ENCODE measurements around the gene KIAA1614. TPM values are rescaled to one million over a fixed set of nuclear protein-coding genes. Genes with fewer than 3 reads are reported as not detected.

Gene KIAA1614
- total RNA-seq, 1 donor from 2014 or later = 0.79 TPM

- FAIRE-seq (no peak), DNase-seq (ENCODE audit: low read depth) (no peak)
- Histone ChIP-seq H3K4me3 (ENCODE audit: low read depth, low read length) (no peak overlapping the region), H3K27me3 (ENCODE audit: control insufficient read depth, insufficient read depth, low read length) (no peaks in the 10 kb centered on the region), H3K36me3 (ENCODE audit: control insufficient read depth, insufficient read depth, low read length) (no peaks in the 10 kb centered on the region)
- TF ChIP-seq CTCF (IDR thresholded peaks at IDR 0.05; ENCODE audit: insufficient read depth, low read length, severe bottlenecking) = no peak
These were observed 10.2 kb upstream of the KIAA1614 start for GRCh38 chr1:180902541-180902940.

GRCh38 chr1:180905927-180906326 lies 6.8 kb upstream of the KIAA1614 start:
- no peak for TF ChIP-seq CTCF (IDR thresholded peaks at IDR 0.05; ENCODE audit: insufficient read depth, low read length, severe bottlenecking)
- H3K36me3 ChIP-seq (ENCODE audit: control insufficient read depth, insufficient read depth, low read length) = no peaks in the 10 kb centered on the region
- H3K27me3 ChIP-seq (ENCODE audit: control insufficient read depth, insufficient read depth, low read length) = no peaks in the 10 kb centered on the region
- no peak for FAIRE-seq
- H3K4me3 ChIP-seq (ENCODE audit: low read depth, low read length) = no peak overlapping the region
- no peak for DNase-seq (ENCODE audit: low read depth)

DNA sequence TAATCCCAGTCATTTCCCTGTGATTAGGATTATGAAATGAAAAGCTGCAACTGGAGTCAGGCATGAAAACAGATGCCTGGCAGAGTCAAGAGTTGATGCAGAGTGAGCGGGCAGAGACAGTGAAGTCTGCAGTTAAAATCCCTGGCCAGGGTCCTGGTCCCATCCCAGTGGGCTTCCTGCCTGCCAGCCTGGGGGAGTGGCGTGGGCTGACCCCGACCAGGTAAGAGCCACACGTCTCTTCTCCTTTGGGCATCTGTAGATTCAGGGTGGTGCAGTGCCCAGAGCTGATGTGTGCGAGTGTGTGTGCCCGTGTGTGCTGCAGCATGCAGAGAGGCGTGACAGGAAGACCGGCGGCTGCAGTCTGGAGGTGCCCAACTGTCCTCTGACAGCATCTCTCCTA lies 6.2 kb upstream of the KIAA1614 start:
- FAIRE-seq (no peak), DNase-seq (ENCODE audit: low read depth) (no peak)
- no peaks in the 10 kb centered on the region for H3K27me3 ChIP-seq (ENCODE audit: control insufficient read depth, insufficient read depth, low read length)
- H3K36me3 ChIP-seq (ENCODE audit: control insufficient read depth, insufficient read depth, low read length) = no peaks in the 10 kb centered on the region
- no peak for TF ChIP-seq CTCF (IDR thresholded peaks at IDR 0.05; ENCODE audit: insufficient read depth, low read length, severe bottlenecking)
- H3K4me3 ChIP-seq (ENCODE audit: low read depth, low read length) = no peak overlapping the region

GRCh38 chr1:180907313-180908055 lies 5.2 kb upstream of the KIAA1614 start:
- no peak for FAIRE-seq
- Histone ChIP-seq H3K36me3 (ENCODE audit: control insufficient read depth, insufficient read depth, low read length) (no peaks in the 10 kb centered on the region), H3K27me3 (ENCODE audit: control insufficient read depth, insufficient read depth, low read length) (no peaks in the 10 kb centered on the region), H3K4me3 (ENCODE audit: low read depth, low read length) (no peak overlapping the region)
- DNase-seq (ENCODE audit: low read depth) = no peak
- no peak for TF ChIP-seq CTCF (IDR thresholded peaks at IDR 0.05; ENCODE audit: insufficient read depth, low read length, severe bottlenecking)

DNA sequence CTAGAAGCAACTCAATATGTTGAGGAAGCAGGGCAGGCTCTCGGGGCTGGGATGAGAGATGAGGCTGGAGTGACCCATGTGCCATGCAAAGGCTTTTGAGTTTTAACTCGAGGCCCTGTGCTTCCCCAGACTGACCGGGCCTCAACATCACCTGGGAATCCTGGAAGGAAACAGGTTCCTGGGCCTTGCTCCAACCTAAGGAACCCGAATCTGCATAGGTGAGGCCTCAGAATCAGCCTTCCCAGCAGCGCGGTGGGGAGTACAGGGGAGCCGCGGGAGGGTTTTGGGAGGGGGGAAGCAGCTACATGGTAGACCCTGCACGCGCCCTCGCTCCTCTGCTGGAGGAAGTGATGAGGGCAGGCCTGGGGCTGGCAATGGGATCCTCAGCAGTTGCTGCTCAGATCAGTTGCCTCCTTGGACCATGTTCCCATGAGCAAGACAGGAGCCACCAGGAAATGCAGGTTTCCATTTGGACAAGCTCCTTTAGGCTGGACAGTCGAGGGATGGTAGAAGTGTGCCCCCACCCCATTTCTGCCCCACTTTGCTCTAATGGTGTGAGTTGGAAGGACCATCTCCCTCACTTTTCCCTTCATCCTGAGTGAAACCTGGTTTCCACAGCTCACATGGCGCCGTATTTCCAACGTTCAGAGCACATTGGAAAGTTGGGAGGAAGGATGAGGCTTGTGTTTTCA lies 4.5 kb upstream of the KIAA1614 start:
- FAIRE-seq (no peak), DNase-seq (ENCODE audit: low read depth) (no peak)
- H3K36me3 ChIP-seq (ENCODE audit: control insufficient read depth, insufficient read depth, low read length) = no peaks in the 10 kb centered on the region
- no peak for TF ChIP-seq CTCF (IDR thresholded peaks at IDR 0.05; ENCODE audit: insufficient read depth, low read length, severe bottlenecking)
- H3K4me3 ChIP-seq (ENCODE audit: low read depth, low read length) = no peak overlapping the region
- H3K27me3 ChIP-seq (ENCODE audit: control insufficient read depth, insufficient read depth, low read length) = no peaks in the 10 kb centered on the region

All from bronchial epithelial cell (primary cell).